Common myeloid progenitor, CD34-positive (primary cell): Measurements from ENCODE around the gene LSAMP.

ENCODE experiments used
- CTCF ChIA-PET: fragments of 350-600 bp; sonication (Branson Sonifier 250); formaldehyde crosslinking; loops from one replicate; lab custom pipeline; 2021; ENCODE audit warnings: antibody characterized with exemption; lab: Charles Lee
- POLR2A ChIA-PET: fragments of 350-600 bp; sonication (Branson Sonifier 250); formaldehyde crosslinking; loops from one replicate; lab custom pipeline; 2021; ENCODE audit warnings: antibody characterized with exemption; lab: Charles Lee
- DNase-seq, 3 donors: peaks; one replicate each; pipeline versions ENCODE4 v3.0.0 to v3.0.0-alpha.2; 2013
- H3K27ac ChIP-seq, 2 experiments: 1 replicate in 1 of 2; 2 replicates in 1 of 2; pipeline ENCODE4 v1.7.0; 2013; ENCODE audit warnings: inconsistent platforms in 2 of 2, low read length in 2 of 2, mild to moderate bottlenecking in 2 of 2, low read depth in 1 of 2, moderate library complexity in 1 of 2; ENCODE audit not compliant: severe bottlenecking in 2 of 2, insufficient read depth in 1 of 2, poor library complexity in 1 of 2
- H3K27me3 ChIP-seq, 5 experiments: replicated peaks in 2 of 5; 1 replicate in 3 of 5; 2 replicates in 2 of 5; pipeline versions ENCODE4 v1.6.1 to v1.7.0; 2013; ENCODE audit warnings: low read length in 4 of 5, mild to moderate bottlenecking in 2 of 5, moderate library complexity in 2 of 5, inconsistent platforms in 1 of 5; ENCODE audit not compliant: insufficient read depth in 5 of 5, control insufficient read depth in 4 of 5
- H3K36me3 ChIP-seq, 4 experiments: 1 replicate in 2 of 4; 2 replicates in 2 of 4; pipeline versions ENCODE4 v1.6.1 to v1.7.0; 2013; ENCODE audit warnings: low read length in 3 of 4, control low read depth in 1 of 4, mild to moderate bottlenecking in 1 of 4; ENCODE audit not compliant: control insufficient read depth in 4 of 4, insufficient read depth in 4 of 4
- H3K4me1 ChIP-seq, 4 experiments: 1 replicate in 3 of 4; 2 replicates in 1 of 4; pipeline versions ENCODE4 v1.6.1 to v1.7.1; 2013; ENCODE audit warnings: low read length in 3 of 4, mild to moderate bottlenecking in 3 of 4, control low read depth in 1 of 4, inconsistent platforms in 1 of 4, moderate library complexity in 1 of 4; ENCODE audit not compliant: control insufficient read depth in 4 of 4, insufficient read depth in 4 of 4; ENCODE audit errors: control extremely low read depth in 1 of 4
- H3K4me3 ChIP-seq, 7 experiments: 1 replicate in 4 of 7; 2 replicates in 3 of 7; pipeline versions ENCODE4 v1.5.1 to v1.7.0; 2013; ENCODE audit warnings: mild to moderate bottlenecking in 7 of 7, low read length in 6 of 7, moderate library complexity in 6 of 7, inconsistent platforms in 2 of 7, low read depth in 2 of 7, control low read depth in 1 of 7; ENCODE audit not compliant: insufficient read depth in 4 of 7, control insufficient read depth in 1 of 7; ENCODE audit errors: extremely low read depth in 1 of 7
- H3K9me3 ChIP-seq, 5 experiments: 1 replicate in 4 of 5; 2 replicates in 1 of 5; pipeline versions ENCODE4 v1.6.1 to v1.7.1; 2013; ENCODE audit warnings: low read length in 4 of 5, mild to moderate bottlenecking in 2 of 5, inconsistent platforms in 1 of 5, low read depth in 1 of 5, moderate library complexity in 1 of 5; ENCODE audit not compliant: control insufficient read depth in 4 of 5, insufficient read depth in 2 of 5; ENCODE audit errors: control extremely low read depth in 1 of 5
- WGBS: methylation state at CpG from one replicate; pipeline ENCODE4 v1.1.5; 2013; ENCODE audit not compliant: insufficient coverage; 5-methylcytosine and 5-hydroxymethylcytosine counted together

The LSAMP gene

DNA sequence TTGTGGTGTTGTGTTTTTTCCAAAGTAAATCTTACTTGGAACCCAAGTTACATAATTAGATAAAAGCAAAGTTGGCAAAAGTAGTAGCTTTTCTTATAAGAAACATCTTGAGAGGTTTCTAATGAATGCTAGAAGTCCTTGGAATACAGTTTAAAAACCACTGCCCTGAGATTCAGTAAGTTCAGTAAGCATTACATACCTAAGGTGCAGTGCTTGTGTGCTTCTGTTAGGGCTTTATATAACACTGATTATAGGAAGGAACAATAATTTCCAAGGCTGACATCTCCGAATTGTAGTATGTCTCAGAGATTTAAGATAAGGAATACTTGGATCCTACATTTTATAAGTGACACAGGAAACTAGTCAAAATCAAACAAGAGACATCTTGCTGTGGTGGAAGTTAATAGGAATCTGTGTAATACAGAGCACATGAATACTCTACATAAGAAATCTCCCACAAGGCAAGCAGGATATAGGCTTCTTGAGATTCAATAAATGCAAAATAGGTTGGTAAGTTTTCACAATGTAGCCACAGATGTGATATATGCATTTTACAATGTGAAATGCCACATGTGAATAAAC, 268.2 kb downstream of the LSAMP start:
- CTCF ChIA-PET: no interaction called here
- H3K27me3 ChIP-seq: no peaks in the 10 kb centered on the region
- no peak overlapping the region for H3K4me3 ChIP-seq
- POLR2A ChIA-PET: no interaction called here
- no peak for DNase-seq
- H3K4me1 ChIP-seq: no peaks in the 10 kb centered on the region
- no peaks in the 10 kb centered on the region for H3K36me3 ChIP-seq
- no CpG with 5 or more reads among the region's 1 CpG for WGBS
- no peaks in the 10 kb centered on the region for H3K9me3 ChIP-seq
- H3K27ac ChIP-seq: no peak overlapping the region

- CTCF ChIA-PET: interaction anchor here (0.6 kb wide), 1 partner anchor 10 kb away, joined by 3 read pairs; no protein-coding TSS in a partner anchor
- no peaks in the 10 kb centered on the region for H3K4me1 ChIP-seq
- no peaks in the 10 kb centered on the region for H3K36me3 ChIP-seq
- no peak overlapping the region for H3K27ac ChIP-seq
- POLR2A ChIA-PET: no interaction called here
- H3K27me3 ChIP-seq: no peaks in the 10 kb centered on the region
- no peaks in the 10 kb centered on the region for H3K9me3 ChIP-seq
- DNase-seq: no peak
- H3K4me3 ChIP-seq: no peak overlapping the region
Observed at GRCh38 chr3:116166121-116166520, 279.2 kb downstream of the LSAMP start.

DNA sequence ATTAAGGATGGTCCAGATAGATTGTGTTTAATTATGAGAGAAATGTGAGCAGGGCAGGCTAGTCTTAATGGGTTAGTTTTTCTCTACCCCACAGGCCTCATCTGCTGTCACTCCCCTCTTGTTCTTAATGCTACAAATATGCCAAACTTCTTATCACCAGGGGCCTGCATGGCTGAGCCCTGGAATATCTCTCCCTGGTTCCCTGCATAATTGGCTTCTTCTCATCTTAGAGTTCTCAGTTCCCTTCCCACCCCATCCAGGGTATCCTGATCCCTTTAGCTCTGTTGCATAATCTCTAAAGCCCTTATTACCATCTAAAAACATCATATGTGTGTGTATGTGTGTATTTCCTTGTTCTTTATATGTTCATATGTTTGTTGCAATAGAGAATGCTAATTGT, 279.6 kb downstream of the LSAMP start:
- POLR2A ChIA-PET: no interaction called here
- H3K4me3 ChIP-seq: no peak overlapping the region
- no peaks in the 10 kb centered on the region for H3K9me3 ChIP-seq
- no peaks in the 10 kb centered on the region for H3K27me3 ChIP-seq
- no peak overlapping the region for H3K27ac ChIP-seq
- H3K4me1 ChIP-seq: no peaks in the 10 kb centered on the region
- no peak for DNase-seq
- CTCF ChIA-PET: no interaction called here
- H3K36me3 ChIP-seq: no peaks in the 10 kb centered on the region

DNA sequence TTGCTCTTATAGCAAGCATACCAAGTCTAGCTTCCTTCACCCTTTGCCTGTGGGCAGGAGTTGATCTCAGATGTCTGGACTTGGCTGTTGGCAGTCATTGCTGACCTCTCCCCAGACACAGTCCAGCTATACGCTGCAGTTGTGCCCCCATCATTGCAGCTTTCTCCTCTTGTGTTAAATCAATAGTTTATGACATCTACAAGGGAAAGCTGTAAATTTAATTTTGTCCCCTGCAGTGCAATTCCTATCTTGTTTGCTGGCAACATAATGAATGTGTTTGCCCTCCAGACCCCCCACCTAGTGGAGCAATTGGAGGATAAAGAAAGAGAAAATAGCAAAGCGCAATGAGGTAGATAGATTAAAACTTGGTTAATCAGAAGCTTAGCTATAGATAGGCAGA, 280.2 kb downstream of the LSAMP start:
- H3K9me3 ChIP-seq: no peaks in the 10 kb centered on the region
- H3K27ac ChIP-seq: no peak overlapping the region
- no peaks in the 10 kb centered on the region for H3K27me3 ChIP-seq
- no peak overlapping the region for H3K4me3 ChIP-seq
- POLR2A ChIA-PET: no interaction called here
- no peaks in the 10 kb centered on the region for H3K4me1 ChIP-seq
- no peak for DNase-seq
- CTCF ChIA-PET: no interaction called here
- H3K36me3 ChIP-seq: no peaks in the 10 kb centered on the region
- WGBS: 80% methylated on average over 1 of the region's 2 CpGs

- POLR2A ChIA-PET: no interaction called here
- WGBS: no CpG with 5 or more reads among the region's 2 CpGs
Observed at GRCh38 chr3:116164039-116164438, 281.2 kb downstream of the LSAMP start.

DNA sequence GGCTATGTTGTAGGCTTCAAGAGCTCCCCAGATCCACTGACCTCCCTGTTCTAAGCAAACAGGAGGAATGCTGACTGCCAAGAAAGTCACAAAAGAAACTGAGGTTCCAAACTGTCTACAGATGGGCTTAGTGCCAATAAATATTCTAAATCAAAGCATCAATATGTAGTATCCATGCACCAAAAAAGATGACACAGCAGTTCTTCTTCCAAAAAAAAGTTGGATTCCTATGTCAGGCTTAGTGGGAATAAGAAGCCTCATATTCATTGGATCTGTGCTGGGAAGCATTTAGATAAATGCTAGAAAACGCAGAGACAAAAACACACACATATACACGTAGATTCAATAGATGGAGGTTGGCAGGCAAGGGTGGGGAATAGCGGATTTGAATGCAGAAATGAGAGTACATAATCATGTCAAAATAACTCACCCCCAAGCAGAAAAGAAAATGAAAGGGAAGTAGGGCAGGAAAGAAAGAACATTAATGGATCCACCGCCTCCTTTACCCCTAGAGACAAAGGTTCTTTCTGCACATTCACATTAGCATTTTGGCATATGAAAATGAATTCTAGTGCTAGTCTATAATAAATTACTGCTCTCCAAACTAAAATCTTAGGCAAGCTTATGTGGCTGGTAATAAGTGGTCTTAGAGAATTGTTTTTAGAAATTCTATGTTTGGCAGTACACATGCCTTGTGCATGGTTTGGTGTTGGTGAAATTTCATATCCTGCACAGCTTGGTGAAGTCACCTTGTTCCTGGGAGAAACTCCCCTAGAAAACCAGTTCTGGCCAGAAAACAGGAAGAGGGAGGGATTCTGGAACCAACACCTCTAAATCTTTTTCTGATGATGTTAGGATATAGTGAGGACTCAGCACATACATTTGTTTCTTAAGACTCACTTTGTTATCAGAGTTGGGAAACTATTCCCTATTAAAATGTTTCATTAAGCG, 283.4 kb downstream of the LSAMP start:
- ChIA-PET CTCF (no interaction called here), POLR2A (interaction anchor here (0.6 kb wide), 1 partner anchor 301 kb away, joined by 3 read pairs; no protein-coding TSS in a partner anchor)
- no peak overlapping the region for H3K27ac ChIP-seq
- WGBS: no CpG with 5 or more reads among the region's 5 CpGs
- no peak for DNase-seq
- no peak overlapping the region for H3K4me3 ChIP-seq
- H3K4me1 ChIP-seq: no peaks in the 10 kb centered on the region
- H3K36me3 ChIP-seq: no peaks in the 10 kb centered on the region
- no peaks in the 10 kb centered on the region for H3K9me3 ChIP-seq
- no peaks in the 10 kb centered on the region for H3K27me3 ChIP-seq

More at GRCh38 chr3:116164039-116164438, 281.2 kb downstream of the LSAMP start:
- Histone ChIP-seq H3K27me3 (no peaks in the 10 kb centered on the region), H3K36me3 (no peaks in the 10 kb centered on the region), H3K4me3 (no peak overlapping the region), H3K27ac (no peak overlapping the region), H3K9me3 (no peaks in the 10 kb centered on the region), H3K4me1 (no peaks in the 10 kb centered on the region)
- CTCF ChIA-PET: no interaction called here
- DNase-seq: no peak

- Histone ChIP-seq H3K27me3 (no peaks in the 10 kb centered on the region), H3K9me3 (no peaks in the 10 kb centered on the region), H3K4me3 (no peak overlapping the region), H3K27ac (no peak overlapping the region), H3K4me1 (no peaks in the 10 kb centered on the region), H3K36me3 (no peaks in the 10 kb centered on the region)
- ChIA-PET POLR2A (no interaction called here), CTCF (no interaction called here)
- no CpG with 5 or more reads among the region's 1 CpG for WGBS
- no peak for DNase-seq
Observed at GRCh38 chr3:116160594-116160993, 284.7 kb downstream of the LSAMP start.
